DMS 273 (cell line): Measurements from ENCODE around the gene HDAC9.
"Not testable (repeated sequence)": the region's sequence is repeated elsewhere in the genome, so short reads cannot be mapped to it uniquely, and the experiment has no call there.

Experiments used
- DNase-seq: peaks from one replicate; lab custom pipeline; 2025; ENCODE audit not compliant: unreplicated experiment; lab: John Stamatoyannopoulos, UW

The HDAC9 gene

GRCh38 chr7:18996583-18996982 is 501.0 kb downstream of the HDAC9 start:
- no peak for DNase-seq

- no peak for DNase-seq
These were observed 502.1 kb downstream of the HDAC9 start for GRCh38 chr7:18997477-18998150.

- peak; percentile 27 for DNase-seq
These were observed 504.9 kb downstream of the HDAC9 start for GRCh38 chr7:19000410-19000809.

- DNase-seq = no peak
These were observed 506.3 kb downstream of the HDAC9 start for GRCh38 chr7:19001854-19002253.

- no peak for DNase-seq
These were observed 513.8 kb downstream of the HDAC9 start for GRCh38 chr7:19009241-19009935.

- no peak for DNase-seq
These were observed 514.4 kb downstream of the HDAC9 start for GRCh38 chr7:19009936-19010280.

- DNase-seq = no peak
These were observed 515.7 kb downstream of the HDAC9 start for GRCh38 chr7:19011212-19011611.

- no peak for DNase-seq
These were observed 519.5 kb downstream of the HDAC9 start for GRCh38 chr7:19015098-19015497.

- no peak for DNase-seq
These were observed 520.6 kb downstream of the HDAC9 start for GRCh38 chr7:19016140-19016539.

- DNase-seq = no peak
These were observed 521.8 kb downstream of the HDAC9 start for GRCh38 chr7:19017374-19017773.

GRCh38 chr7:19020062-19020461 is 524.5 kb downstream of the HDAC9 start:
- no peak for DNase-seq

- DNase-seq = no peak
These were observed 525.2 kb downstream of the HDAC9 start for GRCh38 chr7:19020711-19021110.

- DNase-seq = no peak
These were observed 527.9 kb downstream of the HDAC9 start for GRCh38 chr7:19023477-19023876.

GRCh38 chr7:19024261-19024660 is 528.7 kb downstream of the HDAC9 start:
- DNase-seq = no peak

GRCh38 chr7:19026888-19027287 is 531.3 kb downstream of the HDAC9 start:
- no peak for DNase-seq

- DNase-seq = no peak
These were observed 534.7 kb downstream of the HDAC9 start for GRCh38 chr7:19030281-19030680.

- not testable (repeated sequence) for DNase-seq
These were observed 537.4 kb downstream of the HDAC9 start for GRCh38 chr7:19032942-19033341.

GRCh38 chr7:19051767-19052375 is 556.3 kb downstream of the HDAC9 start:
- DNase-seq = peak; percentile 83
